ENCODE measurements around the gene NTN1.

NTN1 gene

GRCh38 chr17:9213303-9213640 lies 192.0 kb downstream of the NTN1 start:
- no peaks in the 10 kb centered on the region for H4K20me1 ChIP-seq (ENCODE audit: low read depth, low read length)
- TF ChIP-seq EZH2phosphoT487 (conservative IDR thresholded peaks at IDR 0.05; ENCODE audit: low read length), result no peak
- TF ChIP-seq, protein P1, sequence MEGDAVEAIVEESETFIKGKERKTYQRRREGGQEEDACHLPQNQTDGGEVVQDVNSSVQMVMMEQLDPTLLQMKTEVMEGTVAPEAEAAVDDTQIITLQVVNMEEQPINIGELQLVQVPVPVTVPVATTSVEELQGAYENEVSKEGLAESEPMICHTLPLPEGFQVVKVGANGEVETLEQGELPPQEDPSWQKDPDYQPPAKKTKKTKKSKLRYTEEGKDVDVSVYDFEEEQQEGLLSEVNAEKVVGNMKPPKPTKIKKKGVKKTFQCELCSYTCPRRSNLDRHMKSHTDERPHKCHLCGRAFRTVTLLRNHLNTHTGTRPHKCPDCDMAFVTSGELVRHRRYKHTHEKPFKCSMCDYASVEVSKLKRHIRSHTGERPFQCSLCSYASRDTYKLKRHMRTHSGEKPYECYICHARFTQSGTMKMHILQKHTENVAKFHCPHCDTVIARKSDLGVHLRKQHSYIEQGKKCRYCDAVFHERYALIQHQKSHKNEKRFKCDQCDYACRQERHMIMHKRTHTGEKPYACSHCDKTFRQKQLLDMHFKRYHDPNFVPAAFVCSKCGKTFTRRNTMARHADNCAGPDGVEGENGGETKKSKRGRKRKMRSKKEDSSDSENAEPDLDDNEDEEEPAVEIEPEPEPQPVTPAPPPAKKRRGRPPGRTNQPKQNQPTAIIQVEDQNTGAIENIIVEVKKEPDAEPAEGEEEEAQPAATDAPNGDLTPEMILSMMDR (IDR thresholded peaks at IDR 0.05; ENCODE audit: insufficient read depth, low read length, poor library complexity, severe bottlenecking), result no peak
- no peaks in the 10 kb centered on the region for H3K9me2 ChIP-seq (replicated peaks; ENCODE audit: insufficient read depth, low read length)
- peaks cover 4% of the 10 kb centered on the region; the same call in 1 of the 2 replicates for H3K27me3 ChIP-seq (ENCODE audit: low read length)
- no peaks in the 10 kb centered on the region for H3K79me2 ChIP-seq (ENCODE audit: insufficient read depth, low read length)
- no peak overlapping the region for H3K4me2 ChIP-seq (ENCODE audit: low read depth, low read length, poor library complexity, severe bottlenecking)
- no peaks in the 10 kb centered on the region for H3F3A ChIP-seq (ENCODE audit: insufficient read depth)
- no peak overlapping the region for H3K4me3 ChIP-seq (ENCODE audit: insufficient read depth, low read length, poor library complexity, severe bottlenecking)
- H3K9ac ChIP-seq (ENCODE audit: low read length), result no peak overlapping the region
- no peak overlapping the region for H2AFZ ChIP-seq (ENCODE audit: low read depth, low read length, severe bottlenecking)
- no peak overlapping the region for H3K27ac ChIP-seq (ENCODE audit: low read depth, low read length)
- peaks cover 15% of the 10 kb centered on the region for H3K9me3 ChIP-seq (ENCODE audit: insufficient read depth, low read length)
- 0 out of 2 replicates have a peak, but pooled peaks cover 4% of the 10 kb centered on the region for H3K36me3 ChIP-seq (ENCODE audit: low read length)

DNA sequence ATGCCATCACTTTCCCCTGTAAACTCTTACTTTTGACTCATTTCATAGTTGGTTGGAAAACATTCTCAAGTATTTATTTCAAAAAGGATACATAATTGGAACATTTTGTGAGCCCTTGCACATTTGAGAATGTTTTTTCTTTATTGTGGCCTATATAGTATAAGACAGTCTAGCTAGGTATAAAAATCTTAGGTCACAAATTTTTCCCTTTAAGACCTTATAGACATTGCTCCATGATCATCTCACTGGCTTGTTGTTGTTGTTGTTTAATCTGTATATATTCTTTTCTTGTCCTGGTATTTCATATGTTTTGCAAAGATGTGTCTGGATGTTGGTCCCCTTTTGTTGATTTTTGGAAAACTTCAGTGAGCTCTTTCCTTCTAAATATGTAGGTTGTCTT lies 194.2 kb downstream of the NTN1 start:
- Histone ChIP-seq H4K20me1 (ENCODE audit: low read depth, low read length) (no peaks in the 10 kb centered on the region), H3K79me2 (ENCODE audit: insufficient read depth, low read length) (no peaks in the 10 kb centered on the region), H3K27me3 (ENCODE audit: low read length) (peaks cover 4% of the 10 kb centered on the region; the same call in 1 of the 2 replicates), H3K9me2 (replicated peaks; ENCODE audit: insufficient read depth, low read length) (no peaks in the 10 kb centered on the region), H3K27ac (ENCODE audit: low read depth, low read length) (no peak overlapping the region), H3K36me3 (ENCODE audit: low read length) (0 out of 2 replicates have a peak, but pooled peaks cover 4% of the 10 kb centered on the region), H3K9me3 (ENCODE audit: insufficient read depth, low read length) (peaks cover 15% of the 10 kb centered on the region), H3F3A (ENCODE audit: insufficient read depth) (no peaks in the 10 kb centered on the region), H3K9ac (ENCODE audit: low read length) (no peak overlapping the region), H3K4me2 (ENCODE audit: low read depth, low read length, poor library complexity, severe bottlenecking) (no peak overlapping the region), H2AFZ (ENCODE audit: low read depth, low read length, severe bottlenecking) (no peak overlapping the region), H3K4me3 (ENCODE audit: insufficient read depth, low read length, poor library complexity, severe bottlenecking) (no peak overlapping the region)
- TF ChIP-seq, protein P1 (IDR thresholded peaks at IDR 0.05; ENCODE audit: insufficient read depth, low read length, poor library complexity, severe bottlenecking), result no peak
- no peak for TF ChIP-seq EZH2phosphoT487 (conservative IDR thresholded peaks at IDR 0.05; ENCODE audit: low read length)

GRCh38 chr17:9217151-9218056 lies 196.1 kb downstream of the NTN1 start:
- TF ChIP-seq EZH2phosphoT487 (conservative IDR thresholded peaks at IDR 0.05; ENCODE audit: low read length), result no peak
- TF ChIP-seq, protein P1 (IDR thresholded peaks at IDR 0.05; ENCODE audit: insufficient read depth, low read length, poor library complexity, severe bottlenecking), result no peak
- no peak overlapping the region for H3K9ac ChIP-seq (ENCODE audit: low read length)

More at GRCh38 chr17:9217151-9218056, 196.1 kb downstream of the NTN1 start:
- Histone ChIP-seq H3K79me2 (ENCODE audit: insufficient read depth, low read length) (no peaks in the 10 kb centered on the region), H3K9me2 (replicated peaks; ENCODE audit: insufficient read depth, low read length) (no peaks in the 10 kb centered on the region), H3F3A (ENCODE audit: insufficient read depth) (no peaks in the 10 kb centered on the region), H3K27ac (ENCODE audit: low read depth, low read length) (no peak overlapping the region), H3K9me3 (ENCODE audit: insufficient read depth, low read length) (peaks cover 15% of the 10 kb centered on the region), H2AFZ (ENCODE audit: low read depth, low read length, severe bottlenecking) (no peak overlapping the region), H3K36me3 (ENCODE audit: low read length) (0 out of 2 replicates have a peak, but pooled peaks cover 4% of the 10 kb centered on the region), H3K4me2 (ENCODE audit: low read depth, low read length, poor library complexity, severe bottlenecking) (no peak overlapping the region), H3K4me3 (ENCODE audit: insufficient read depth, low read length, poor library complexity, severe bottlenecking) (no peak overlapping the region), H4K20me1 (ENCODE audit: low read depth, low read length) (no peaks in the 10 kb centered on the region), H3K27me3 (ENCODE audit: low read length) (peaks cover 4% of the 10 kb centered on the region; the same call in 1 of the 2 replicates)

Measured in SU-DHL-6 (cell line).